Measurements from ENCODE around the gene FXYD5.

FXYD5 gene, protein sequence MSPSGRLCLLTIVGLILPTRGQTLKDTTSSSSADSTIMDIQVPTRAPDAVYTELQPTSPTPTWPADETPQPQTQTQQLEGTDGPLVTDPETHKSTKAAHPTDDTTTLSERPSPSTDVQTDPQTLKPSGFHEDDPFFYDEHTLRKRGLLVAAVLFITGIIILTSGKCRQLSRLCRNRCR

DNA sequence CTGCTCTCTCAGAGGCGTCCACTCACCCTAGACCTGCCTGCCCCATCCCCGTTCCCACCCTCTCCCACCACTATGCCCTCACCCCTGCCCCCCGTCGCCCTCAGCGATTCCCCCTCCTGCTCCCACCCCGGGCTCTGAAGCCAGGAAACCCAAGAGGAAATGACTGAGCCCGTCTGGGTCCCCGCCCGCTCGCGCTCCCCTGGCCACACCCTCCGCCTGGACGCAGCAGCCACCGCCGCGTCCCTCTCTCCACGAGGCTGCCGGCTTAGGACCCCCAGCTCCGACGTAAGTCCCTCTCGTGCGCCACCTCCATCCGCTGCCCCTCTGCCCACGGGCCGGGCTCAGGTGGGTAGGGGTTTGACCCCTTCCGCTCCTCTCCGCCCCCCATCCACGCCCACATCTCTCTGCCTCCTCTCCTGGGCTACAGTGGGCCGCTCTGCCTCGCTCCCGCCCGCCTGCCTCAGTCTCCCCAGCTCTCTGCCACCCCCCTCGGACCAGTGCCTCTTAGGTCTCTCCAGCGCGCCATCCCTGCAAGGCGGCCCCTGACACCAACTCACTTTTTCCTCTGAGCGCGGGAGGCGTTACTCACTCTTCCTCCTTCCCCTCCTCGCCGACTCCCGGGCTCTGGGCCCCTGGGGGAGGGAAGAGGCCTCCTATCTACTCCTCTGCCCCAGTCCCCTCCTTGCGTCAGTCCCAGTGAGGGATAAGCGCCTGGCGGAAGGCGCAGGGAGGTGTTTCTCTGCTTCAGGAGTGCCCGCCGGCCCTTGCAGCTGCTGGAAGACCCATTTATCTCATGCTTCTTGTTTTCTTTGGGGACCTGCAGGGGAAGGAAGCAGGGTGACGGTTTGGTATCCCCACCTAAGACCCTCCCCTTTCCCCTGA is at the start of gene FXYD5:
TSS of gene FXYD5 (plus strand) at position 211 of the 882 bp plus-strand sequence. CDS start 816 bp downstream, outside the sequence.
- Mint-ChIP-seq H3K27me3 (peaks cover 22% of the 10 kb centered on the region), H3K36me3 (peaks cover 62% of the 10 kb centered on the region), H3K27ac (peak within 1 kb of the TSS; percentile 95), H3K9me3 (no peaks in the 10 kb centered on the region), H3K4me3 (peak within 1 kb of the TSS; percentile 98), H3K4me1 (peaks cover 67% of the 10 kb centered on the region)
- CTCF ChIA-PET: interaction anchor here (0.7 to 4.1 kb wide), 14 partner anchors 9 to 191 kb away, joined by 3 to 50 read pairs (median 4); partner anchors contain the start of gene FXYD7
- peak; percentile 85 for DNase-seq

DNA sequence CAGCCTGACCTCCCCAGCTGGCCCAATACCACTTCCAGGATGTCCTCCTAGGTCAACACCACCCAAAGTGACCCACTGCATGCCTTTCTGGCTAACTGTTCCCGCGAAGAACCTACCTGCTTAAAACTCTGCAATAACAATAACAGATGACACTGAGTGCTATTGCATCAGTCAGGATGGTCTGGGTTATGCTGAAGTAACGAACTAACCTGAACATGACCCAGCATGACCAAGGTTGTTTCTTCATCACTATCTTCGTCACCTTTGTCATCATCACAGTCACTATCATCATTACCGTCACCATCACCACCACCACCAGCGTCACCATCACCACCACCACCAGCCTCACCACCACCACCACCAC is 49.5 kb upstream of the FXYD5 start:
- DNase-seq: no peak
- Mint-ChIP-seq H3K9me3 (peaks cover 12% of the 10 kb centered on the region), H3K36me3 (no peaks in the 10 kb centered on the region), H3K27me3 (peaks cover 12% of the 10 kb centered on the region), H3K27ac (no peak overlapping the region), H3K4me1 (no peaks in the 10 kb centered on the region), H3K4me3 (no peak overlapping the region)
- CTCF ChIA-PET: no interaction called here

DNA sequence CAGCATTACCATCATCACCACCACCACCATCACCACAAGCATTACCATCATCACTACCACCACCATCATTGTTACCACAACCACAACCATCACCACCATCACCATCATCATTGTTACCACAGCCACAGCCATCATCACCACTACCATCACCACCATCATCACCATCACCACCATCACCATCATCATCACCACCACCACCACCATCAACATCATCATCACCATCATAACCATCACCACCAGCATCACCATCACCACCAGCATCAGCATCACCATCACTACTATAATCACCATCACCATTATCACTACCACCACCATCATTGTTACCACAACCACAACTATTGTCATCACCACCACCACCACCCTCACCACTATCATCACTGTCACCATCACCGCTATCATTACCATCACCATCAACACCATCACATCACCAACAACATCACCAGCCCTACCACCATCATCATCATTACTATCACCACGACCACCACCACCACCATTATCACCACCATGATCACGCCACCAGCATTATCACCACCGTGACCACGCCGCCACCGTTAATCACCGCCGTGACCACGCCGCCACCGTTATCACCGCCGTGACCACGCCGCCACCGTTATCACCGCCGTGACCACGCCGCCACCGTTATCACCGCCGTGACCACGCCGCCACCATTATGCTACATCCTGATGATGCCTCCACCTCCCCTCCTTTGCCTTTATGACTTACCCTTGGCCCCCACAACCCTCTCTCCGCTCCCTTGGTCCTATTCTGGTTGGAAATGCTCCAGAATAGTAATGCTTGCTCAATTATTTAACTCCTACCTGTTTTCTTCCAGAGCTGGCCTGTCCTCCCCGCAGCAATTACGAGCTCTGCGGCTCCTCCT is 48.9 kb upstream of the FXYD5 start:
- Mint-ChIP-seq H3K27me3 (peaks cover 12% of the 10 kb centered on the region), H3K36me3 (no peaks in the 10 kb centered on the region), H3K4me1 (no peaks in the 10 kb centered on the region), H3K9me3 (peaks cover 12% of the 10 kb centered on the region), H3K4me3 (no peak overlapping the region), H3K27ac (peak overlapping the region; percentile 64)
- CTCF ChIA-PET: interaction anchor here (1.2 kb wide), 1 partner anchor 19 kb away, joined by 3 read pairs; no protein-coding TSS in a partner anchor
- DNase-seq: no peak

DNA sequence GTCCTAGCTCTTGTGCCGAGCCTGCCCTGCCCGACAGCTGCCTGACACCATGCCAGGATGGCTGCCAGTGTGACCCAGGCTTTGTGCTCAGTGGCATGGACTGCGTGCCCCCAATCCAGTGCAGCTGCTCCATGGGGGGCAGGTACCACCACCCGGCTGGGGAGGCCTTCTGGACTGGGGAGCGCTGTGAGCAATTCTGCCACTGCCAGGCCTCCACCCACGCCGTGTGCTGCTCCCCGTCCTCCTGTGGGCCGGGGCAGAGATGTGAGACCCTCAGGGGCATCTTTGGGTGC is 48.3 kb upstream of the FXYD5 start:
- Mint-ChIP-seq H3K27me3 (peaks cover 12% of the 10 kb centered on the region), H3K4me3 (no peak overlapping the region), H3K9me3 (peaks cover 12% of the 10 kb centered on the region), H3K27ac (peak overlapping the region; percentile 64), H3K4me1 (no peaks in the 10 kb centered on the region), H3K36me3 (no peaks in the 10 kb centered on the region)
- no peak for DNase-seq
- CTCF ChIA-PET: interaction anchor here (1.2 kb wide), 2 partner anchors 20 to 31 kb away, joined by 3 read pairs; no protein-coding TSS in a partner anchor

DNA sequence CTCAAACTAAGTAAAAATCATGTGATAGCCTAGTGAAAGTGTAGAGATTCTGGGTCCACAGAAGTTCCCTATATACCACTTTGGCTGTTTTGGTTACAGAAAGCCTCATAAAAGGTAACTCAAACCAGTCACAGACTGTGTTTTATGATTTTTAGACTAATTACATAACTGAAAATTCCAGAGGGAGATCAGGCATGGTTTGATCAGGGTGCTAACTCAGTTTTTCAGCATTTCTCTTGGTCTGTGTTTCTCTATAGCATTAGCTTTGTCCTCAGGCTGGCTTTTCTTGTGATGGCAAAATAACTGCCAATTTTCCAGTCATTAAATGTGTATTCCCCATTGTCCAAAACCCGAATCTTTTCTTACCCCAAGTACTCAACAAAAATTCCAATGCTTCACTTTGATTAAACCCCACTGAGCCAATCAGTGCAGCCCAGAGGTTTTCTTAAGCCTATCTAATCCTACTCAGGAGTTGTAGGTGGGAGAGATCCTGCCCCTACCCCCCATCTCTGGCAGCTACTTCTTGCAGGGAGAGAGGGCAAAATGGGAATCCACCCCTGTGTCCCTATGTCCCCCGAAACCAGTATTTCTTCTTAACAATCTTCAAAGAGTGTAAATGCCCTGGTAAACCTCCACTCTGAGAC is 47.5 kb upstream of the FXYD5 start:
- Mint-ChIP-seq H3K36me3 (no peaks in the 10 kb centered on the region), H3K4me1 (no peaks in the 10 kb centered on the region), H3K9me3 (peaks cover 12% of the 10 kb centered on the region), H3K27ac (no peak overlapping the region), H3K27me3 (peaks cover 12% of the 10 kb centered on the region), H3K4me3 (no peak overlapping the region)
- DNase-seq: no peak
- CTCF ChIA-PET: interaction anchor here (1.2 kb wide), 2 partner anchors 20 to 30 kb away, joined by 3 read pairs; no protein-coding TSS in a partner anchor

DNA sequence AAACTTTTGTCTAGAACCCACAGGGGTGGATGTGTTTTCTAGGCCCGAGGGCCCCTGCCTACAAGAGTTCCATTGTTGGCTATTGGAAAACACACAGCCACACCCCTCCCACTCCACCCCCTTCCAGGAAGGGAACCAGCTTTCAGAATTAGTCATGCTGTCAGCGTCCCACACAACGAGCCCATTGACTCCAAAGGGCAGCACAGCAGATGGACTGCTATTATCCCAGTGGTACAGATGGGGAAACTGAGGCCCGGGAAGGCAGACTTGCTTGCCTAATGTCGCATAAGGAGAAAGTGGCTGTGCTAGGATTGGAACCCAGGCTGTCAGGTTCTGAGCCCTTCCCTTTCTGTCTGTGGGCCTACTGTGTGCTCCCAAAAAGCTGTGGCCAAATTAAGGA is 47.0 kb upstream of the FXYD5 start:
- Mint-ChIP-seq H3K27me3 (peaks cover 12% of the 10 kb centered on the region), H3K27ac (no peak overlapping the region), H3K9me3 (peaks cover 12% of the 10 kb centered on the region), H3K4me3 (no peak overlapping the region), H3K4me1 (no peaks in the 10 kb centered on the region), H3K36me3 (no peaks in the 10 kb centered on the region)
- CTCF ChIA-PET: interaction anchor here (1.2 kb wide), 1 partner anchor 30 kb away, joined by 3 read pairs; no protein-coding TSS in a partner anchor
- DNase-seq: no peak

DNA sequence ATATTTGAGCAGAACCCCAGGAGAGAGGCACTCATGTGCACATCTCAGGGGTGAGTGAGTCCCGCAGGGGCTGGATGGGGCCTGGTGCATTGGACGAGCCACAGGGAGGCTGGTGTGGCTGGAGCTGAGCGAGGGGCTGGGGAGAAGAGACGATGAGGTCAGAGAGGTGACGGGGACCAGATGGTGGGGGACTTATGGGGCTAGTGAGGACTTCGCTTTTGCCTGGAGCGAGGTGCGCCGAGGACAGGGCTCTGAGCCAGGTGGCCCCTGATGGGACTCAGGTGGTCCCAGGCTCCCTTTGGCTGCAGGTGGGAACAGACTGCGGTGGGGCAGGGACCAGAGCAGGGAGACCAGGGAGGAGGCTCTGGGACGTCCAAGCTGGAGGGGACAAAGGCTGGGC is 45.8 kb upstream of the FXYD5 start:
- Mint-ChIP-seq H3K27me3 (peaks cover 15% of the 10 kb centered on the region), H3K4me1 (no peaks in the 10 kb centered on the region), H3K9me3 (peaks cover 12% of the 10 kb centered on the region), H3K4me3 (no peak overlapping the region), H3K36me3 (no peaks in the 10 kb centered on the region), H3K27ac (no peak overlapping the region)
- CTCF ChIA-PET: no interaction called here
- DNase-seq: no peak

DNA sequence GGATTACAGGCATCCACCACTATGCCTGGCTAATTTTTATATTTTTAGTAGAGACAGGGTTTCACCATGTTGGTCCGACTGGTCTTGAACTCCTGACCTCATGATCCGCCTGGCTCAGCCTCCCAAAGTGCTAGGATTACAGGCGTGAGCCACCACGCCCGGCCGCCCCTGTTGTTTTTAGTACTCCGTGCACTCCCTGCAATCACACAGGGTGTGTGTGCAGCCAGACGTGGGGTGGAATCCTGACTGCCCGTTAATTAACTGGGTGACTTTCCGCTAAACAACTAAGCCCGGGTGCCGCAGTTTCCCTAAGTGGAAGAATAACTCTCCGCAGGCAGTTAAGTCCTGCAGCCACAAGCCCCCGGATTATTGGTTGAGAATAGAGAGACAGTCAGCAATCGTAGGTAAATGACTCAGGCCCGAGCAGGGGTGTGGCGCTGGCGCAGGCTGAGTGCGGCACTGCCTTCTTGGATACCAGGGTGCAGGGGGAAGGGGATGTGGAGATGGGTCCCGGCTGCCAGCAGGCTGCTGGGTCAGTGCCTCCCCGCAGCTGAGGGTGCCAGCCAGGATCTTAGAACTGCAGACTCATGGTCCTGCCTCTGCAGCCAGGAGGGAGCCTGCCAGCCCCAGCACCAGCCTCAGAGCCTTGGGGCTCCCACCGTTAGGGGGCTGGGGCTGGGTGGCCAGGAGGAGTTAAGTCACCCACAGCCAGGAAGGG is 45.0 kb upstream of the FXYD5 start:
- H3K9me3 Mint-ChIP-seq: peaks cover 12% of the 10 kb centered on the region
- DNase-seq: no peak
- no peak overlapping the region for H3K27ac Mint-ChIP-seq
- peaks cover 2% of the 10 kb centered on the region for H3K4me1 Mint-ChIP-seq
- peaks cover 18% of the 10 kb centered on the region for H3K27me3 Mint-ChIP-seq
- no peaks in the 10 kb centered on the region for H3K36me3 Mint-ChIP-seq
- CTCF ChIA-PET: no interaction called here
- H3K4me3 Mint-ChIP-seq: no peak overlapping the region

DNA sequence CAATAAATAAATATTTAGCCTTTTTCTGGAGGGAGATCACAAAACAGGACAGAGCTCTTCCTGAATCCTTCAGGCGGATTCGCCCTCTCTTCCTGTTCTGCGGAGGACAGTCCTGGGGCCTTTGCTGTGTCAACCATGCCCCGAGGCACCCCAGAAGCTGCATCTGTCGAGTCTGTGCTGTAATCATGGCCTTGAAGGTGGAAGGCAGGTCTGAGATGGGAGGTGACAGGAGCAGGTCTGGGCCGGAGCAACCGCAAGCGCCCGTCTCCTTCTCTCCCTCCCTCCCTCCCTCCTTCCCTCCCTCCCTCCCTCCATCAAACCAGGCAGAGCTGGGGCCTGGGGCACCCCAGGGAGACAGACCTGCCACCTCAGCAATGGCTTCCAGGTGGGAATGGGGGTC is 43.6 kb upstream of the FXYD5 start:
- Mint-ChIP-seq H3K27ac (no peak overlapping the region), H3K27me3 (peaks cover 26% of the 10 kb centered on the region), H3K9me3 (peaks cover 11% of the 10 kb centered on the region), H3K36me3 (no peaks in the 10 kb centered on the region), H3K4me1 (peaks cover 9% of the 10 kb centered on the region), H3K4me3 (no peak overlapping the region)
- CTCF ChIA-PET: interaction anchor here (1.0 kb wide), 1 partner anchor 8 kb away, joined by 3 read pairs; no protein-coding TSS in a partner anchor
- DNase-seq: no peak

DNA sequence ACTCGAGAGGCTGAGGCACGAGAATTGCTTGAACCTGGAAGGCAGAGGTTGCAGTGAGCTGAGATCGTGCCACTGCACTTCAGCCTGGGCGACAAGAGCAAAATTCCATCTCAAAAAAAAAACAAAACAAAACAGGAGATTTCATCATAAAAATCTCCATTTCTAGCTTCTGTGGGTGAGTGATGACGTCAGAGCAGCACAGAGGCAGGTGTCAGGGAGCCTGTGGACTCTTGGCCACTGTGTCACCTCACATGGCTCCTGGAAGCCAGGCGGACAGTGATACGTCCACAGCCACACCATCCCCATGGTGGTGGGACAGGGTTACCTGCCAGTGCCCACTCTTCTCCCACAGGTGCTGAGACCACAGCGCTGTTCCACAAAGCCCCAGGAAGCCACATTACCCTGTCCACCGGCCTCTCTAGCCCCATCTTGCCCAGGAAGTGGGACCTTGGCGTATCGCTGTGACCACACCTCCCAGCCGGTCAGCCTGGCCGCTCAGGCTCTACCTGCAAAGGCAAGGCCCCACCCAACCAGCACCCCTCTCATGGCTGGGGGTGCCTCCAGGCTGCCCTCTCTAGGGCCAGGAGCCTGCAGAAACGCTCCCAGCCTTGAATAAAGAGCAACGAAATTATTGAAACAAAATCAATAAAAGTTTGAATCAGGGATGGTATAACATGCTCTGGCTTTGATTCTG is 41.4 kb upstream of the FXYD5 start:
- Mint-ChIP-seq H3K9me3 (no peaks in the 10 kb centered on the region), H3K4me1 (peaks cover 9% of the 10 kb centered on the region), H3K4me3 (no peak overlapping the region), H3K27me3 (peaks cover 38% of the 10 kb centered on the region), H3K27ac (no peak overlapping the region), H3K36me3 (no peaks in the 10 kb centered on the region)
- CTCF ChIA-PET: no interaction called here
- DNase-seq: no peak

DNA sequence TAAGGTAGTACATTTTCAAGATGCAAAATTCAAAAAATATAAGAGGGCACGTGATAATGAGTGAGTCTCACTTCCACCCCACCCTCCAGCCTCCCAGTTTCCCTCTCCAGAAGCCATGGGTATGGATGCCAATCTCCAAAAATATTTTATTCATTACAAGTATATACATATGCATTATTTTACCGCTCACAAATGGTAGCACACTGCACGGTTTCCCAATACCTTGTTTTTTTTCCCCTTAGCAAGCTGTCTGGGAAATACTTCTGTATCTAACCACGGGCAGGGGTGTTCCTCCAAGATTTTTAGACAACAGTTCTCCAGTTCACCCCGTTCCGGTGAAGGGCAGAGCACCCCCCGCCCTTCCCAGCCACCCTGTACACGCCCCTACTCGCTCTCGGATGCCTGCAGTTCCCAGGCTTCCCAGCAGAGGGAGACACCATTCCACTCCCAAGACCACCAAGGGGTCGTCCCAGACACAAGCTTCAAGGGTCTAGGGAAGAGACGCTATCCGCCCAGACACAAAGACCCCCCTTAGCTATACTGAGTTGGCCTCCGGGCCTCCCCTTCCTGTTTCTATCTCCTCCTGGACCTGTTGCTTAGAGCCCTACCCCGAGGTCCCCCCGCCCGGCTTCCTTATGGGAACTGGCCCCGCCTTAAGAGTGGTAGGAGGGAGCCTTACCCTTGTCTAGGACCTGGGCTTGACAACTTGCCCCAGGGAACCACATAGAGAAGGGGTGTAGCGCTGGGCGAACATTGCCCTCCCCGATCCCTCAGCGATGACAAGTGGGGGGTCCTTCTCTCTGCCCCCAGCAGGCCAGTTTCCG is 40.0 kb upstream of the FXYD5 start:
- Mint-ChIP-seq H3K27me3 (peaks cover 31% of the 10 kb centered on the region), H3K4me3 (no peak overlapping the region), H3K36me3 (no peaks in the 10 kb centered on the region), H3K9me3 (no peaks in the 10 kb centered on the region), H3K27ac (peak overlapping the region; percentile 24), H3K4me1 (peaks cover 9% of the 10 kb centered on the region)
- CTCF ChIA-PET: interaction anchor here (0.6 to 3.9 kb wide), 5 partner anchors 10 to 141 kb away, joined by 3 to 24 read pairs (median 7); partner anchors contain the start of gene LGI4
- DNase-seq: peak; percentile 77

Measured in activated naive CD4-positive, alpha-beta T cell treated with anti-CD3 and anti-CD28 coated beads, Interleukin-2, amount 10 ng/mL, durations not matched to agents 7 days and 5 days (primary cell).